Activated T-helper 17 cell treated with anti-CD3 and anti-CD28 coated beads, Interleukin-2, amount 50 U/mL, for 72 hours (primary cell): ENCODE results near the gene GAN. TPM values are rescaled to one million over a fixed set of nuclear protein-coding genes. Genes with fewer than 3 reads are reported as not detected.

Experiments
- ATAC-seq: fragments of 150-1000 bp; cut with Tn5 transposase; replicated peaks from 2 replicates; pipeline ENCODE4 v1.10.0; 2021; ENCODE audit warnings: mild to moderate bottlenecking, moderate library complexity
- H3K27ac Mint-ChIP-seq: one replicate; pipeline ENCODE4 v1.8.0; 2022; ENCODE audit warnings: mixed read lengths
- H3K27me3 Mint-ChIP-seq: one replicate; pipeline ENCODE4 v1.8.0; 2022; ENCODE audit warnings: mixed read lengths
- H3K36me3 Mint-ChIP-seq: one replicate; pipeline ENCODE4 v1.8.0; 2022; ENCODE audit warnings: low read depth, mild to moderate bottlenecking, mixed read lengths
- H3K4me1 Mint-ChIP-seq: one replicate; pipeline ENCODE4 v1.8.0; 2022; ENCODE audit warnings: mixed read lengths
- H3K4me3 Mint-ChIP-seq: one replicate; pipeline ENCODE4 v1.8.0; 2022; ENCODE audit warnings: mild to moderate bottlenecking, mixed read lengths
- H3K9me3 Mint-ChIP-seq: one replicate; pipeline ENCODE4 v1.8.0; 2022; ENCODE audit warnings: mixed read lengths
- total RNA-seq, 2 donors: library from RNA; stranded (reverse); gene quantifications; one replicate each; pipeline ENCODE4 v1.2.3, GENCODE V29; 2022

GAN gene
- total RNA-seq, 2 donors from 2014 or later = 12.6 to 23.5 TPM

DNA sequence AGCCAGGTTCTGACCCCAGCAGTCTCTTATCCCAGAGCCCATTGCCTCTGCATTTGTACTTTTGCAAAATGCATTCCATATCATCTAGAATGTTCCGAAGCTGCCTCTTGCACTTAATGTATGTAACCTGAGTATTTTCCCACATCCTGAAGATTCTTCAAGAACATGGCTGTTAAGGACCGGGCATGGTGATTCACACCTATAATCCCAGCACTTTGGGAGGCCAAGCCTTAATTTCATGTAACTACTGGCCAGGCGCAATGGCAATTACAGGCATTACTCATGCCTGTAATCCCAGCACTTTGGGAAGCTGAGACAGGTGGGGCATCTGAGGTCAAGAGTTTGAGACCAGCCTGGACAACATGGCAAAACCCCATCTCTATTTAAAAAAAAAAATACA is 31.7 kb upstream of the GAN start:
- ATAC-seq = no peak
- H3K4me1 Mint-ChIP-seq = no peaks in the 10 kb centered on the region
- no peaks in the 10 kb centered on the region for H3K27me3 Mint-ChIP-seq
- no peaks in the 10 kb centered on the region for H3K36me3 Mint-ChIP-seq
- H3K9me3 Mint-ChIP-seq = no peaks in the 10 kb centered on the region
- H3K4me3 Mint-ChIP-seq = no peak overlapping the region
- no peak overlapping the region for H3K27ac Mint-ChIP-seq

GRCh38 chr16:81284995-81285600 is 29.7 kb upstream of the GAN start:
- H3K27me3 Mint-ChIP-seq = no peaks in the 10 kb centered on the region
- no peak overlapping the region for H3K27ac Mint-ChIP-seq
- no peak overlapping the region for H3K4me3 Mint-ChIP-seq
- no peaks in the 10 kb centered on the region for H3K4me1 Mint-ChIP-seq
- H3K9me3 Mint-ChIP-seq = no peaks in the 10 kb centered on the region
- no peak for ATAC-seq
- H3K36me3 Mint-ChIP-seq = no peaks in the 10 kb centered on the region

GRCh38 chr16:81286190-81286589 is 28.6 kb upstream of the GAN start:
- Mint-ChIP-seq H3K27ac (no peak overlapping the region), H3K4me3 (no peak overlapping the region), H3K36me3 (no peaks in the 10 kb centered on the region), H3K9me3 (no peaks in the 10 kb centered on the region), H3K27me3 (no peaks in the 10 kb centered on the region), H3K4me1 (no peaks in the 10 kb centered on the region)
- ATAC-seq = no peak

DNA sequence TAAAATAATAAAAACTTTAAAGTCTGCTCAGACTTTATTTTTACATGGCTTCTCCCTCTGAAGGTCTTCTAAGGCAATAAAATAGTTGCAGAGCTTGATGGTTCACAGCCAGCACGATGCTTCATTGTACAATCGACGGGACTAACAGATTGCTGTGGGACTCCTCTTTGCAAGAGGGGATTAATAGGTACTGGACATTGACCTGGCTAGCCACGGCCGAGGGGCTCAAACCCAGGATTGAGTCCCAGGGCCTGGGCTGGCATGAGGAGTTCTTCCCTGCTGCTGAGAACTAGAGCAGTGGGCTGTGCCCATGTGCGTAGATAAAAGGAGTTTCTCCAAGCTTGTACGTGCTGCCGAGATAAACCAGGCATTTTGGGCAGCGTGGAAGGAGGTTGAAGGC is 23.6 kb upstream of the GAN start:
- Mint-ChIP-seq H3K9me3 (no peaks in the 10 kb centered on the region), H3K27ac (no peak overlapping the region), H3K27me3 (peaks cover 10% of the 10 kb centered on the region), H3K4me3 (no peak overlapping the region), H3K4me1 (no peaks in the 10 kb centered on the region), H3K36me3 (no peaks in the 10 kb centered on the region)
- ATAC-seq = no peak

- ATAC-seq = no peak
- Mint-ChIP-seq H3K9me3 (no peaks in the 10 kb centered on the region), H3K27ac (no peak overlapping the region), H3K4me1 (no peaks in the 10 kb centered on the region), H3K27me3 (peaks cover 16% of the 10 kb centered on the region), H3K36me3 (no peaks in the 10 kb centered on the region), H3K4me3 (no peak overlapping the region)
Measured at GRCh38 chr16:81292936-81293335, 21.8 kb upstream of the GAN start.

- H3K27me3 Mint-ChIP-seq = peaks cover 16% of the 10 kb centered on the region
- no peak overlapping the region for H3K4me3 Mint-ChIP-seq
- H3K27ac Mint-ChIP-seq = no peak overlapping the region
- H3K9me3 Mint-ChIP-seq = no peaks in the 10 kb centered on the region
- H3K36me3 Mint-ChIP-seq = no peaks in the 10 kb centered on the region
- no peaks in the 10 kb centered on the region for H3K4me1 Mint-ChIP-seq
- no peak for ATAC-seq
Measured at GRCh38 chr16:81293909-81294802, 20.6 kb upstream of the GAN start.

DNA sequence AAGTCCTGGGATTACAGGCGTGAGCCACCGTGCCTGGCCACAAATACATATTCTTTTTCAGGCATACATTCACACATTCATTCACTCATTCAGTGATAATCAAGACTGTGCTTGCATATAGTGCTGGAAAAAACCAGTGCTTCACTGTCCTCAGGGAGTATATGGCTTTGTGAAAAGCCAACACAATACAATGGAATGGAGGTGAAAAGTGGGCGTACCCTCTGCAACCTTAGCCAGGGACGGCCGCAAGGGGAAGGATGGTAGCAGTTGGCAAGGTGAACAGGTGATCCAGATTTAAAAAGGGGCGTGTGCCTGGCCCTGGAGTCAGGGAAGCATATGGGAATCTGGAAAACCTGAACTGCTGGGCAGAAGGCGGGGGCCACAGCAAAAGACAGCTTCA is 18.1 kb upstream of the GAN start:
- H3K27ac Mint-ChIP-seq = no peak overlapping the region
- H3K4me1 Mint-ChIP-seq = no peaks in the 10 kb centered on the region
- no peaks in the 10 kb centered on the region for H3K36me3 Mint-ChIP-seq
- no peaks in the 10 kb centered on the region for H3K9me3 Mint-ChIP-seq
- H3K27me3 Mint-ChIP-seq = peaks cover 16% of the 10 kb centered on the region
- no peak for ATAC-seq
- no peak overlapping the region for H3K4me3 Mint-ChIP-seq

- Mint-ChIP-seq H3K27me3 (no peaks in the 10 kb centered on the region), H3K27ac (peak overlapping the region; percentile 65), H3K4me1 (peaks cover 25% of the 10 kb centered on the region), H3K9me3 (no peaks in the 10 kb centered on the region), H3K4me3 (peak overlapping the region; percentile 13), H3K36me3 (no peaks in the 10 kb centered on the region)
- peak; percentile 25 for ATAC-seq
Measured at GRCh38 chr16:81307770-81308169, 7.0 kb upstream of the GAN start.

- Mint-ChIP-seq H3K9me3 (no peaks in the 10 kb centered on the region), H3K4me1 (peaks cover 34% of the 10 kb centered on the region), H3K36me3 (peaks cover 10% of the 10 kb centered on the region), H3K4me3 (peak overlapping the region; percentile 43), H3K27ac (peak overlapping the region; percentile 65), H3K27me3 (no peaks in the 10 kb centered on the region)
- ATAC-seq = peak; percentile 62
Measured at GRCh38 chr16:81310045-81310644, 4.6 kb upstream of the GAN start.

- no peak for ATAC-seq
- no peaks in the 10 kb centered on the region for H3K27me3 Mint-ChIP-seq
- H3K27ac Mint-ChIP-seq = peak overlapping the region; percentile 52
- H3K4me1 Mint-ChIP-seq = peaks cover 34% of the 10 kb centered on the region
- H3K9me3 Mint-ChIP-seq = no peaks in the 10 kb centered on the region
- H3K4me3 Mint-ChIP-seq = no peak overlapping the region
- H3K36me3 Mint-ChIP-seq = peaks cover 10% of the 10 kb centered on the region
Measured at GRCh38 chr16:81311762-81312161, 3.0 kb upstream of the GAN start.

- Mint-ChIP-seq H3K4me3 (peak overlapping the region; percentile 99), H3K4me1 (peaks cover 29% of the 10 kb centered on the region), H3K27ac (peak overlapping the region; percentile 96), H3K36me3 (peaks cover 10% of the 10 kb centered on the region), H3K9me3 (no peaks in the 10 kb centered on the region), H3K27me3 (no peaks in the 10 kb centered on the region)
- ATAC-seq = no peak
Measured at GRCh38 chr16:81313701-81314602, 810 bp upstream of the GAN start.

GRCh38 chr16:81315271-81316175 is 761 bp downstream of the GAN start:
- peak; percentile 42 for ATAC-seq
- Mint-ChIP-seq H3K27ac (peak overlapping the region; percentile 22), H3K9me3 (no peaks in the 10 kb centered on the region), H3K27me3 (no peaks in the 10 kb centered on the region), H3K4me3 (peak overlapping the region; percentile 99), H3K4me1 (peaks cover 32% of the 10 kb centered on the region), H3K36me3 (peaks cover 10% of the 10 kb centered on the region)

- Mint-ChIP-seq H3K27ac (peak overlapping the region; percentile 22), H3K4me1 (peaks cover 37% of the 10 kb centered on the region)
Measured at GRCh38 chr16:81316176-81316496, 1.4 kb downstream of the GAN start.

More at GRCh38 chr16:81316176-81316496, 1.4 kb downstream of the GAN start:
- ATAC-seq = no peak
- no peaks in the 10 kb centered on the region for H3K27me3 Mint-ChIP-seq
- peak overlapping the region; percentile 81 for H3K4me3 Mint-ChIP-seq
- H3K36me3 Mint-ChIP-seq = peaks cover 10% of the 10 kb centered on the region
- no peaks in the 10 kb centered on the region for H3K9me3 Mint-ChIP-seq
